GM12873 (cell line): ENCODE measurements around the gene ULBP3.

ENCODE experiments used
- CTCF ChIP-seq: IDR thresholded peaks from 2 replicates; pipeline ENCODE4 v1.5.1; 2012; ENCODE audit warnings: low read depth, mild to moderate bottlenecking, moderate library complexity, low read length, control low read depth; ENCODE audit not compliant: insufficient read depth; ENCODE audit errors: missing control alignments

The ULBP3 gene

DNA sequence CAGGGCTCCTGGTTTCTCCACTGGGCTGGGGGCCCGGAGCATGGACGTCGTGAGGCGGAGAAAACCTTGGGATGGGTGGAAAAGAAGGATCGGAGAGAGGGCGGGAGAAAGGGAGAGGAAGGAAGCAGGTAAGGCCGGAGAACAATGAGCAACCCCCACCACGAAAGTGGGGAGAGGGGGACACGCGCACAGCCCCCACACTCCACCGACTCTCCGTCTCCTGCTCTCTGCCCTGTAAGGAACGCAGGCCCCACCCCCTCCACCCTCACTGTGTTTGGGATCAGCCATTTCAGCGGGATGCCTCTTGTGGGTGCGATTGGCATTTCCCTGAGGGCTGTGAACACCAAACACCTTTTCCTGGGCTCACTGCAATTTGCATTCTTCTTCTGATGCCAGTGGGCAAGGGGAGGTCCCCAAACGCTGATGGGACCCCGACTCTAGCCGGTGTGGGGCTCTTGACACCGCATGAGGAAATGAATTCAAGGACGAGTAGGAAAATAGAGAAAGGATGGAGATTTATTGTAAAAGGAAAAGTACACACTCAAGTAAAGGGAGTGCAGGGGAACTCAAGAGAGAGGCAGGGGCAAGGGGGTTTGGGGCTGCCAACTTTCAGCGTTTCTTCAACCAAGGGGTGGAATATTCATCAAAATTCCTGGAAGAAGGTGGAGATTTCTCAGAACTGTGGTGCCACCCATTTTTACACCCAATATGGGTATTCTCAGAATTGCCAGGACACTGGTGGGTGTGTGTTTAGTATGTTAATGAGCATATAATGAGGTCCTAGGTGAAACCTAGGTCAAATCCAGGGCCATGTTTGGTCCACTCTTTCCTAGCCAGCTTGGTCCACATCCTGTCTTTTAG lies 30.5 kb downstream of the ULBP3 start:
- no peak for TF ChIP-seq CTCF

DNA sequence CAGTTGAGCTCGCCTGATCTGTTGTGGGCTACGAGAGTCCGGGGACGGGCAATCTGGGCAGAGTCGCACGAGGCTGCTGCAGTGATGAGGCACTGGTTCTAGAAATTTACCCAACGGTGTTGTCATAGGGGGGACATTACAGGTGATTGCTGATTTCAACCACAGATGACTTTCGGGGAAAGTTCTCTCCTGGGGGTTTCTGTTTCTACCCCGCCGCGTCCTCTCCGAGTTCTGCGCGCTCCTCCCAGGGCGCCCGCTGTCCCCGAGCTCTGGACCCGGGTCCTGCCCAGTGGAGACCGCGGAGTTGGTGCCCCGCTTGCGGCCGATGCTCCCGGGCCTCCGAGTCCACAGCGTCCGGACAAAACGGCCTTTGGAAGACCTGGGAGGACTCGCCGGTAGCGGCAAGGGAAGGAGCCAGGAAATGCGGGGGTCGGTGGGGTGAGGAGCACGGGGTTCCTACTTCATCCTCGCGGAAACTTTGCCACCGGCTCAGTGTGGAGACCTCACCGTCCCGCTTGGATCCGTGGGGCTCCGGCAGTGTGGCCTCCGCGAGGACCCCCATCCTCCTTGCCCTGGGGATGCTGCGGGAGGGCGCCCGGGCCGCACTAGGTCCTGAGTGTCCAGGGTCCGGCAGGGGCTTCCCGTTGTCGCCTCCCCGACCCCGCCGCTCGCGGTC lies 31.3 kb downstream of the ULBP3 start:
- no peak for TF ChIP-seq CTCF

DNA sequence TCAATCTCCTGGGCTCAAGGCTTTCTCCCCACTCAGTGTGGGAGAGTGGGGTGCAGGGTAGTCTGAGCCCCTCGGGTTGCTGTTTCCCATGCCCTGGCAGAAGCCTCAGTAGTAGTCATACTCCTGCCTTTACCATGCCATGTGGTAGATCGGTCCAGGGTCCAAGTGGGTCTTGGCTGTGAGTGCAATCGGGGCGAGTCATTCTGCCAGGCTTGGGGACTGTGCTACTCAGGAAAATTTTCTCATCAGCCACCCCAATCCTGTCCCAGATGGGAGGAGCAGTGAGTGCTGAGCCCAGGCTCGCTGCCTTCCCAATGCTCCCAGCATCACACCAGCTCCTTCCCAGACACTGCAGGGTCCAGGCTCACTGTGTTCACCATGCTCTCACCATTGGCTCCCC lies 32.8 kb downstream of the ULBP3 start:
- TF ChIP-seq CTCF = no peak

- TF ChIP-seq CTCF = no peak
These were observed 35.6 kb downstream of the ULBP3 start for GRCh38 chr6:150033207-150033771.

DNA sequence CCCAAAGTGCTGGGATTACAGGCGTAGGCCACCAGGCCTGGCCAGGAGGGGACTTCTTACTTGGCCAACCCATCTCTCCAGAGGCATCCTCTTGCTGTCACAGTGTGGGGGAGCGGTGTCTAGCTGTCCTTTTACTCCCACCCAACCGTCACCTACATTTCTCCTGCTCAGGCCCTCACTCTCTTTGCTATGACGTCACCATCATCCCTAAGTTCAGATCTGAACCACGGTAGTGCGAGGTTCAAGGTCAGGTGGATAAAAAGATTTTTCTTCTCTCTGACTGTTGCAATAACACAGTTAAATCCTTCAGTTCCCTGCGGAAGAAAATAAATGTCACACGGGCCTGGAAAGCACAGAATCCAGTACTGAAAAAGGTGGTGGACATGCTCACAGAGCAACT lies 36.3 kb downstream of the ULBP3 start:
- TF ChIP-seq CTCF = no peak

- no peak for TF ChIP-seq CTCF
These were observed 38.3 kb downstream of the ULBP3 start for GRCh38 chr6:150030611-150031010.

DNA sequence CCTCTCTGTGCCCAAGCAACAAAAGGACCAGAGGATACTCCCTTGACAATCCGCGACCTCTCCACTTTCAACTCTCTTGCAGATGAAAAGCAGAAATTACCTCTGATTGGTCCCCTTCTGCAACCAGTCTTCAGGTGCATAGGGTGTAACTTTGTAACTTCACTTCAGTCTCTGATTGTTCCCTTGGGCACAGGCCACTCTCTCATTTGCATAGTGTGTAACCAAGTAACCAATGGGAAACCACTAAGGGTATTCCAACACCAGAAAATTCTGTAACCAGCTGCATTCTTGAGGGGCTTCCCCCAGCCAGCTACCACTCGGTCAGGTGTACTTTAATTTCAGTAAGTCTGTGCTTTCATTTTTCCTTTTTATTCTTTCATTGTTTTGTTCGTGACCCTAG lies 39.2 kb downstream of the ULBP3 start:
- TF ChIP-seq CTCF = no peak
